Calu3 (cell line): ENCODE measurements around the gene NR4A1. TPM values are rescaled to one million over a fixed set of nuclear protein-coding genes. Genes with fewer than 3 reads are reported as not detected.
A peak's percentile ranks its signal among the peaks of the same experiment; 100 is the strongest.

ENCODE experiments used
- BruUV-seq: library from RNA; stranded (reverse); fragments of 400-500 nt; replicated peaks from 2 replicates; lab custom pipeline; 2021; lab: Mats Ljungman, UMichigan
- CTCF ChIA-PET: fragments of 300-600 bp; sonication (Branson Sonifier 250); formaldehyde crosslinking; loops from one replicate; lab custom pipeline; 2022; ENCODE audit warnings: antibody characterized with exemption; lab: Charles Lee
- DNase-seq: peaks from one replicate; pipeline ENCODE4 v3.0.0; 2022
- H3K27ac Mint-ChIP-seq: one replicate; pipeline ENCODE4 v1.8.0; 2022; ENCODE audit warnings: mixed read lengths; ENCODE audit not compliant: unreplicated experiment
- H3K27me3 Mint-ChIP-seq: one replicate; pipeline ENCODE4 v1.8.0; 2022; ENCODE audit warnings: mixed read lengths; ENCODE audit not compliant: unreplicated experiment
- H3K36me3 Mint-ChIP-seq: one replicate; pipeline ENCODE4 v1.8.0; 2022; ENCODE audit warnings: mild to moderate bottlenecking, moderate library complexity, mixed read lengths; ENCODE audit not compliant: insufficient read depth, unreplicated experiment
- H3K4me1 Mint-ChIP-seq: one replicate; pipeline ENCODE4 v1.8.0; 2022; ENCODE audit warnings: mild to moderate bottlenecking, low read depth, mixed read lengths; ENCODE audit not compliant: unreplicated experiment
- H3K4me3 Mint-ChIP-seq: one replicate; pipeline ENCODE4 v1.8.0; 2022; ENCODE audit warnings: mild to moderate bottlenecking, low read depth, moderate library complexity, mixed read lengths; ENCODE audit not compliant: unreplicated experiment
- H3K9me3 Mint-ChIP-seq: one replicate; pipeline ENCODE4 v1.8.0; 2022; ENCODE audit warnings: low read depth, mixed read lengths; ENCODE audit not compliant: unreplicated experiment
- CTCF ChIP-seq: fragments of 200-600 bp; IDR thresholded peaks from one replicate; pipeline ENCODE4 v1.8.0; 2022; ENCODE audit warnings: antibody characterized with exemption; ENCODE audit not compliant: unreplicated experiment
- intact Hi-C: fragments of 100-400 bp; cut with micrococcal nuclease; formaldehyde crosslinking; loops from one replicate; pipeline ENCODE4 v1.10.0; 2022; ENCODE audit not compliant: unreplicated experiment
- total RNA-seq: library from RNA; stranded (reverse); gene quantifications from 2 replicates; pipeline ENCODE4 v1.2.3, GENCODE V29; 2022

NR4A1 gene
- total RNA-seq, 1 experiment from 2014 or later: 18.9 TPM

GRCh38 chr12:52036587-52037171 is 14.6 kb upstream of the NR4A1 start:
- intact Hi-C loops: no loop called here
- Mint-ChIP-seq H3K36me3 (peaks cover 37% of the 10 kb centered on the region), H3K4me3 (peak overlapping the region; percentile 74), H3K9me3 (no peaks in the 10 kb centered on the region), H3K27me3 (no peaks in the 10 kb centered on the region), H3K27ac (no peak overlapping the region), H3K4me1 (peaks cover 11% of the 10 kb centered on the region)
- no peak for TF ChIP-seq CTCF
- DNase-seq: peak; percentile 84
- no TSS peak for BruUV-seq
- CTCF ChIA-PET: interaction anchor here (0.5 to 1.2 kb wide), 2 partner anchors 46 to 69 kb away, joined by 3 to 4 read pairs; no protein-coding TSS in a partner anchor

GRCh38 chr12:52037248-52037861 is 13.9 kb upstream of the NR4A1 start:
- Mint-ChIP-seq H3K27me3 (no peaks in the 10 kb centered on the region), H3K4me3 (peak overlapping the region; percentile 74), H3K9me3 (no peaks in the 10 kb centered on the region), H3K36me3 (peaks cover 37% of the 10 kb centered on the region), H3K4me1 (peaks cover 6% of the 10 kb centered on the region), H3K27ac (peak overlapping the region; percentile 58)
- peak; percentile 58 for DNase-seq
- no TSS peak for BruUV-seq
- no peak for TF ChIP-seq CTCF
- intact Hi-C loops: no loop called here
- CTCF ChIA-PET: interaction anchor here (0.5 to 1.2 kb wide), 3 partner anchors 45 to 796 kb away, joined by 3 to 6 read pairs (median 4); no protein-coding TSS in a partner anchor

GRCh38 chr12:52038447-52038846 is 12.8 kb upstream of the NR4A1 start:
- H3K4me3 Mint-ChIP-seq: peak overlapping the region; percentile 74
- no peaks in the 10 kb centered on the region for H3K9me3 Mint-ChIP-seq
- peaks cover 29% of the 10 kb centered on the region for H3K36me3 Mint-ChIP-seq
- intact Hi-C loops: no loop called here
- no peaks in the 10 kb centered on the region for H3K27me3 Mint-ChIP-seq
- BruUV-seq: TSS peak; percentile 76
- no peak overlapping the region for H3K27ac Mint-ChIP-seq
- DNase-seq: no peak
- CTCF ChIA-PET: interaction anchor here (1.0 kb wide), 1 partner anchor 13 kb away, joined by 3 read pairs; the partner anchor contains the start of gene NR4A1
- H3K4me1 Mint-ChIP-seq: no peaks in the 10 kb centered on the region
- TF ChIP-seq CTCF: no peak

- Mint-ChIP-seq H3K27ac (no peak overlapping the region), H3K4me1 (no peaks in the 10 kb centered on the region), H3K27me3 (no peaks in the 10 kb centered on the region), H3K4me3 (no peak overlapping the region), H3K36me3 (peaks cover 38% of the 10 kb centered on the region), H3K9me3 (no peaks in the 10 kb centered on the region)
- no TSS peak for BruUV-seq
- CTCF ChIA-PET: no interaction called here
- TF ChIP-seq CTCF: no peak
- no peak for DNase-seq
- intact Hi-C loops: no loop called here
These were observed 10.2 kb upstream of the NR4A1 start for GRCh38 chr12:52041035-52041434.
